Thoracic aorta (tissue), 2 donors: ENCODE measurements around the gene ACSL3. TPM values are rescaled to one million over a fixed set of nuclear protein-coding genes. Genes with fewer than 3 reads are reported as not detected.
A peak's percentile ranks its signal among the peaks of the same experiment; 100 is the strongest.

ENCODE experiments used
- ATAC-seq: fragments of 150-250 bp; one replicate; pipeline ENCODE4 v1.8.0; 2017; ENCODE audit warnings: low read depth; ENCODE audit not compliant: insufficient number of reproducible peaks, low FRiP score
- DNase-seq: peaks from one replicate; pipeline ENCODE4 v3.0.0-alpha.2; 2020; ENCODE audit warnings: low spot score
- H3K27ac ChIP-seq, 2 donors: fragments of 200-600 bp; sonication (generic); 1 replicate in 1 of 2; 2 replicates in 1 of 2; pipeline ENCODE4 v1.5.1; 2016; ENCODE audit warnings: mild to moderate bottlenecking in 2 of 2, moderate library complexity in 2 of 2
- H3K27me3 ChIP-seq: fragments of 200-600 bp; sonication (generic); replicated peaks from 2 replicates; pipeline ENCODE4 v1.6.0; 2016; ENCODE audit warnings: mild to moderate bottlenecking; ENCODE audit not compliant: insufficient read depth
- H3K36me3 ChIP-seq: fragments of 200-600 bp; sonication (generic); one replicate; pipeline ENCODE4 v1.5.1; 2016
- H3K4me1 ChIP-seq, 2 donors: fragments of 200-600 bp; sonication (generic); 1 replicate in 1 of 2; 2 replicates in 1 of 2; pipeline versions ENCODE4 v1.5.1 to v1.6.0; 2016; ENCODE audit warnings: low read depth in 2 of 2, mild to moderate bottlenecking in 1 of 2; ENCODE audit not compliant: control insufficient read depth in 1 of 2
- H3K4me3 ChIP-seq: fragments of 200-600 bp; sonication (generic); 2 replicates; pipeline ENCODE4 v1.5.1; 2016; ENCODE audit warnings: mild to moderate bottlenecking
- H3K9me3 ChIP-seq: fragments of 200-600 bp; sonication (generic); 2 replicates; pipeline ENCODE4 v1.5.1; 2016
- total RNA-seq, 2 donors: library from RNA; depleted of rRNA; stranded (reverse); fragments of >200 nt; gene quantifications; one replicate each; pipeline versions ENCODE4 v1.1.0 to v1.2.3, GENCODE V29; 2016
- TF ChIP-seq, protein P1 (sequence below): fragments of 200-600 bp; sonication (generic); IDR thresholded peaks from one replicate; pipeline ENCODE4 v1.5.1; 2019; ENCODE audit warnings: antibody characterized with exemption

Gene ACSL3
- total RNA-seq, 2 donors from 2014 or later, result 65.1 to 79.0 TPM

- H3K27me3 ChIP-seq, result no peaks in the 10 kb centered on the region
- H3K4me3 ChIP-seq, result no peak overlapping the region
- H3K27ac ChIP-seq, result no peak overlapping the region
- ATAC-seq (no peak), DNase-seq (no peak)
- H3K36me3 ChIP-seq, result no peaks in the 10 kb centered on the region
- H3K4me1 ChIP-seq, result peaks cover 6% of the 10 kb centered on the region in 2 donors
- no peaks in the 10 kb centered on the region for H3K9me3 ChIP-seq
- TF ChIP-seq, protein P1, sequence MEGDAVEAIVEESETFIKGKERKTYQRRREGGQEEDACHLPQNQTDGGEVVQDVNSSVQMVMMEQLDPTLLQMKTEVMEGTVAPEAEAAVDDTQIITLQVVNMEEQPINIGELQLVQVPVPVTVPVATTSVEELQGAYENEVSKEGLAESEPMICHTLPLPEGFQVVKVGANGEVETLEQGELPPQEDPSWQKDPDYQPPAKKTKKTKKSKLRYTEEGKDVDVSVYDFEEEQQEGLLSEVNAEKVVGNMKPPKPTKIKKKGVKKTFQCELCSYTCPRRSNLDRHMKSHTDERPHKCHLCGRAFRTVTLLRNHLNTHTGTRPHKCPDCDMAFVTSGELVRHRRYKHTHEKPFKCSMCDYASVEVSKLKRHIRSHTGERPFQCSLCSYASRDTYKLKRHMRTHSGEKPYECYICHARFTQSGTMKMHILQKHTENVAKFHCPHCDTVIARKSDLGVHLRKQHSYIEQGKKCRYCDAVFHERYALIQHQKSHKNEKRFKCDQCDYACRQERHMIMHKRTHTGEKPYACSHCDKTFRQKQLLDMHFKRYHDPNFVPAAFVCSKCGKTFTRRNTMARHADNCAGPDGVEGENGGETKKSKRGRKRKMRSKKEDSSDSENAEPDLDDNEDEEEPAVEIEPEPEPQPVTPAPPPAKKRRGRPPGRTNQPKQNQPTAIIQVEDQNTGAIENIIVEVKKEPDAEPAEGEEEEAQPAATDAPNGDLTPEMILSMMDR, result no peak
Measured at GRCh38 chr2:222854773-222855700, 5.8 kb upstream of the ACSL3 start.

GRCh38 chr2:222859786-222860612 lies 837 bp upstream of the ACSL3 start:
- Histone ChIP-seq H3K4me1 (peaks cover 26 to 37% of the 10 kb centered on the region in 2 donors), H3K27ac (peak overlapping the region; percentile 27 to 95), H3K9me3 (no peaks in the 10 kb centered on the region), H3K4me3 (peak overlapping the region; percentile 93), H3K27me3 (no peaks in the 10 kb centered on the region), H3K36me3 (no peaks in the 10 kb centered on the region)
- TF ChIP-seq, protein P1, result no peak
- peak; percentile 37 for DNase-seq
- ATAC-seq, result no peak

- no peak for DNase-seq
- no peaks in the 10 kb centered on the region for H3K36me3 ChIP-seq
Measured at GRCh38 chr2:222861411-222862105, 722 bp downstream of the ACSL3 start.

GRCh38 chr2:222862106-222862908 lies 1.5 kb downstream of the ACSL3 start:
- H3K27ac ChIP-seq, result peak overlapping the region; percentile 94 to 95
- H3K4me3 ChIP-seq, result peak overlapping the region; percentile 93
- no peaks in the 10 kb centered on the region for H3K9me3 ChIP-seq
- TF ChIP-seq, protein P1, result no peak
- no peaks in the 10 kb centered on the region for H3K36me3 ChIP-seq
- no peaks in the 10 kb centered on the region for H3K27me3 ChIP-seq
- DNase-seq (no peak), ATAC-seq (no peak)
- H3K4me1 ChIP-seq, result peaks cover 26 to 54% of the 10 kb centered on the region in 2 donors

More at GRCh38 chr2:222861411-222862105, 722 bp downstream of the ACSL3 start:
- H3K4me3 ChIP-seq, result peak overlapping the region; percentile 93
- H3K4me1 ChIP-seq, result peaks cover 26 to 47% of the 10 kb centered on the region in 2 donors
- H3K27ac ChIP-seq, result peak overlapping the region; percentile 94 to 95
- no peaks in the 10 kb centered on the region for H3K9me3 ChIP-seq
- ATAC-seq, result peak; percentile 14
- TF ChIP-seq, protein P1, result no peak
- no peaks in the 10 kb centered on the region for H3K27me3 ChIP-seq
